HFF-Myc (cell line): ENCODE results near the gene RPL37.

Experiments used
- DNase-seq: peaks from one replicate; pipeline ENCODE4 v3.0.0-alpha.2; 2011; ENCODE audit warnings: low read depth; ENCODE audit errors: extremely low read depth
- H3K4me3 ChIP-seq: replicated peaks from 2 replicates; pipeline ENCODE4 v1.5.1; 2011; ENCODE audit warnings: low read depth, mild to moderate bottlenecking, control low read depth, low read length
- TF ChIP-seq, protein P1 (sequence below): IDR thresholded peaks from 2 replicates; pipeline ENCODE4 v1.5.1; 2012; ENCODE audit warnings: mild to moderate bottlenecking, low read depth, low read length, control low read depth; ENCODE audit errors: missing control alignments

The RPL37 gene

GRCh38 chr5:40812125-40812524 is 22.9 kb downstream of the RPL37 start:
- H3K4me3 ChIP-seq: no peak overlapping the region
- no peak for DNase-seq
- TF ChIP-seq, protein P1, sequence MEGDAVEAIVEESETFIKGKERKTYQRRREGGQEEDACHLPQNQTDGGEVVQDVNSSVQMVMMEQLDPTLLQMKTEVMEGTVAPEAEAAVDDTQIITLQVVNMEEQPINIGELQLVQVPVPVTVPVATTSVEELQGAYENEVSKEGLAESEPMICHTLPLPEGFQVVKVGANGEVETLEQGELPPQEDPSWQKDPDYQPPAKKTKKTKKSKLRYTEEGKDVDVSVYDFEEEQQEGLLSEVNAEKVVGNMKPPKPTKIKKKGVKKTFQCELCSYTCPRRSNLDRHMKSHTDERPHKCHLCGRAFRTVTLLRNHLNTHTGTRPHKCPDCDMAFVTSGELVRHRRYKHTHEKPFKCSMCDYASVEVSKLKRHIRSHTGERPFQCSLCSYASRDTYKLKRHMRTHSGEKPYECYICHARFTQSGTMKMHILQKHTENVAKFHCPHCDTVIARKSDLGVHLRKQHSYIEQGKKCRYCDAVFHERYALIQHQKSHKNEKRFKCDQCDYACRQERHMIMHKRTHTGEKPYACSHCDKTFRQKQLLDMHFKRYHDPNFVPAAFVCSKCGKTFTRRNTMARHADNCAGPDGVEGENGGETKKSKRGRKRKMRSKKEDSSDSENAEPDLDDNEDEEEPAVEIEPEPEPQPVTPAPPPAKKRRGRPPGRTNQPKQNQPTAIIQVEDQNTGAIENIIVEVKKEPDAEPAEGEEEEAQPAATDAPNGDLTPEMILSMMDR: no peak

DNA sequence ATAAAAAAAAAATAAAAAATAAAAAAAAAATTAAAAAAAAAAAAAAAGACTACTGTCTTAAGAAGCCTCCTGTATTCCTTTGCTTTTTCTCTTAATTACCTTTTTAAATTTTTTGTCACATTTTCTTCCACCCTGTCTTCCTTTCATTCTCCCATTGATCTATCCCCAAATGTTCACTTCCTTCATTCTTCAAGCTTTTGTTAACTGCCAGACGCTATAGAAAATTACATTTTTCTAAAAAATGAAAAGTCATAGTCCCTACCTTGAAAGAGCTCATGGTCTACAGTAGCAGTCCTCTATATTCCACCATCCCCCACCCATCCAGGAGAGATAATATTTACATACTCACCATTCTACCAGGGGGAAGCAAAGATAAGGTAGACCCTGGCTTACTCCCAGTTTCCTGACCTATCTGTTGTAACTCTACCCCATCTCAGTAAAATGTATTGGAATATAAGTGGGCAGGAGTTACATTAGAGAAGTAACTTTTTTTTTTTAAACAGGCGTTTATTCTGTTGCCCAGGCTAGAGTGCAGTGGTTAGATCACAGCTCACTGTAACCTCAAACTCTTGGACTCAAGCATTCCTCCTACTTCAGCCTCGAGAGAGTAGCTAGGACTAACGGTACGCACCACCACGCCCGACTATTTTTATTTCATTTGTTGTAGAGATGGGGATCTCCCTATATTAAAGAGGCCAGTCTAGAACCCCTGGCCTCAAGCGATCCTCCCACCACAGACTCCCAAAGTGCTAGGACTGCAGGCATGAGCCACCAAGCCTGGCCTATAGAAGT is 33.1 kb downstream of the RPL37 start:
- TF ChIP-seq, protein P1: no peak
- no peak overlapping the region for H3K4me3 ChIP-seq
- DNase-seq: no peak

GRCh38 chr5:40799258-40799657 is 35.8 kb downstream of the RPL37 start:
- TF ChIP-seq, protein P1: no peak
- no peak for DNase-seq
- peak overlapping the region; percentile 83 for H3K4me3 ChIP-seq

- peak; percentile 27 for DNase-seq
- TF ChIP-seq, protein P1: no peak
- H3K4me3 ChIP-seq: peak overlapping the region; percentile 83
Observed at GRCh38 chr5:40798801-40799210, 36.2 kb downstream of the RPL37 start.

- TF ChIP-seq, protein P1: peak; percentile 49
- DNase-seq: peak; percentile 31
- H3K4me3 ChIP-seq: peak within 1 kb of the TSS; percentile 83
Observed at GRCh38 chr5:40798012-40798800, 36.8 kb downstream of the RPL37 start, which contains the start of gene PRKAA1. Gene PRKAA1, minus strand, starts transcription at chr5:40798374. Its CDS starts 185 bp downstream, at chr5:40798189.

DNA sequence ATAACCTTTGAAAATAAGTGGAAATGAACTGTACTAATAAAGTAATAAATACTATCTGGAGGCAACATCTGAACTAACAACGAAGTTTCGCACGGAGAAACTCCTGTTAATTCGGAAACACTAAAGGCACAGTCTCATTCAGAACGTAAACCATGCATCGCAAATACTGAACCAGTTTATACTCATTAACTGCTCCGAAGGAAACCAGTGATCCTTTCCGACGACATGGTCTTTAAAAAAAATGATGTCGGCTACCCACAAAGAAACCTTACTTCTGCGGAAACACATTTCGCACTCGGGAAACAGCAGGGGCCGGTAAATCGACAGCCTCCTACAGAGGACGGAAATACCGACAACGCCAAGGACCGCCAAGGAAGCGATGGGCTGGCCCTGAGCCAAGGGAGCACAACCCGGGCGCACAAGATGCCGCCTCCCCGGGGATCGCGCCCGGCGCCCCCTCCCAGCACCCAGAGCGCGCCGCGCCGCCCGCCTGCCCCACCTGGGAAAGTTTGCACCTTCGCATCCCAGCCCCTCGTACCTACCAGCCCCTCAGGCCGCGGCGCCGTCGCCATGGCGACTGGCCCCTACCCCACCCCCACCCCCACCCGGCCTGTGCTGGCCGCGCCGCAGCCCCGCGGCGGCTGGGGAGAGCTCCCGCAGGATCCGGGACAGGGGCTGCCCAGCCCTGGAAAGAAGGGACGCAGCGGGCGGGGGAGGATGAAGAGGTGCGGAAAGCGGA is 37.6 kb downstream of the RPL37 start:
- TF ChIP-seq, protein P1: no peak
- peak; percentile 46 for DNase-seq
- peak overlapping the region; percentile 83 for H3K4me3 ChIP-seq
